Aorta (tissue), 5 donors: ENCODE results near the gene PLA2G4B. TPM values are rescaled to one million over a fixed set of nuclear protein-coding genes. Genes with fewer than 3 reads are reported as not detected.

Experiments used
- ATAC-seq: fragments of 200-7000 bp; cut with Tn5 transposase; one replicate; pipeline ENCODE4 v1.9.1; 2022; ENCODE audit warnings: moderate library complexity; ENCODE audit not compliant: low FRiP score
- DNase-seq, 2 donors: peaks; one replicate each; pipeline ENCODE4 v3.0.0-alpha.2; 2020
- H3K27ac ChIP-seq, 2 donors: one replicate each; pipeline ENCODE4 v1.5.1; 2013; ENCODE audit warnings: low read length in 2 of 2, mild to moderate bottlenecking in 2 of 2, moderate library complexity in 2 of 2, control low read depth in 1 of 2, inconsistent platforms in 1 of 2, low read depth in 1 of 2
- H3K27me3 ChIP-seq, 2 donors: one replicate each; pipeline ENCODE4 v1.6.1; 2013; ENCODE audit warnings: control low read depth in 1 of 2, low read length in 1 of 2, mild to moderate bottlenecking in 1 of 2, moderate library complexity in 1 of 2; ENCODE audit not compliant: insufficient read depth in 2 of 2, control insufficient read depth in 1 of 2
- H3K36me3 ChIP-seq, 2 donors: one replicate each; pipeline ENCODE4 v1.6.1; 2013; ENCODE audit warnings: control low read depth in 1 of 2, low read length in 1 of 2, mild to moderate bottlenecking in 1 of 2; ENCODE audit not compliant: insufficient read depth in 2 of 2, control insufficient read depth in 1 of 2
- H3K4me1 ChIP-seq, 2 donors: one replicate each; pipeline ENCODE4 v1.6.1; 2013; ENCODE audit warnings: low read length in 2 of 2, control low read depth in 1 of 2, mild to moderate bottlenecking in 1 of 2, moderate library complexity in 1 of 2; ENCODE audit not compliant: insufficient read depth in 2 of 2, control insufficient read depth in 1 of 2
- H3K4me3 ChIP-seq, 2 donors: one replicate each; pipeline ENCODE4 v1.5.1; 2013; ENCODE audit warnings: low read length in 2 of 2, control low read depth in 1 of 2, mild to moderate bottlenecking in 1 of 2
- H3K9me3 ChIP-seq: one replicate; pipeline ENCODE4 v1.6.1; 2013; ENCODE audit warnings: mild to moderate bottlenecking, low read length; ENCODE audit not compliant: control insufficient read depth
- WGBS, 2 donors: extraction: QIAGEN DNeasy Blood & Tissue Kit; methylation state at CpG; one replicate each; pipeline ENCODE4 v1.1.7; 2013; 5-methylcytosine and 5-hydroxymethylcytosine counted together
- intact Hi-C, 2 donors: fragments of 100-400 bp; cut with DNase I; formaldehyde crosslinking; loops; one replicate each; pipeline versions ENCODE4 v1.14.2 to v1.15.0; 2022
- polyA plus RNA-seq, 2 donors: library from polyadenylated mRNA; stranded (reverse); fragments of 200-250 nt; gene quantifications; one replicate each; pipeline ENCODE4 v1.2.3, GENCODE V29; 2013
- total RNA-seq, 2 donors: library from RNA; stranded (reverse); fragmentation: NEBNext Ultra II Directional; extraction: Animal tissue kit (Norgen Biotek cat#: 25700); gene quantifications; one replicate each; pipeline ENCODE4 v1.2.1, GENCODE V29; 2021
- donor health status: healthy with polysubstance abuse.
- donor health status: Bipolar disorder and iron deficiency.
- donor health status: DM: no; HTN: no; CAD: no.
- donor health status: DM: no; HTN: no; CAD: no.
- donor health status: DM: yes; HTN: yes; CAD: no.

PLA2G4B gene
- total and polyA plus RNA-seq, 4 donors, result 6.7 to 51.8 (median 12.7) TPM

DNA sequence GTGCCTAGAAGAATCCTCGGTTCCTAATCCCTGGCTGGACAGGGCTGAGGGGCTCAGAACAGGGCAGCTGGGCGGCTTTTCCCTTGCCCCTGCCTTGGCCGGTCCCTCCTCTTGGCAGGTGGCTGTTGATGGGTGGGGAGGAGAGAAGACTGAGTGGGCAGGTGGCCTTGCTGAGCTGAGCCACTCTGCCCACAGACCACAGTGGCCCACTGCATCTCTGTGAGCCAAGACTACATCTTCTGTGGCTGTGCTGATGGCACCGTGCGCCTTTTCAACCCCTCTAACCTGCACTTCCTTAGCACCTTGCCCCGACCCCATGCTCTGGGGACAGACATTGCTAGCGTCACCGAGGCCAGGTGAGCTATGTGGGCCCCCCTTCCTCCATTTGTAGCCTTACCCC is 25.2 kb upstream of the PLA2G4B start:
- DNase-seq (no peak), ATAC-seq (no peak)
- Histone ChIP-seq H3K36me3 (peaks cover 6 to 10% of the 10 kb centered on the region in 2 donors), H3K9me3 (no peaks in the 10 kb centered on the region), H3K4me3 (no peak overlapping the region), H3K27ac (no peak overlapping the region), H3K27me3 (no peaks in the 10 kb centered on the region), H3K4me1 (no peaks in the 10 kb centered on the region)
- intact Hi-C loops, result loop anchor here in 1 of 2 donors (5.0 kb wide), 1 partner anchor 211 kb away; no protein-coding TSS in a partner anchor
- WGBS, 2 donors, result 88 to 93% methylated on average over 8 of the region's 8 CpGs

DNA sequence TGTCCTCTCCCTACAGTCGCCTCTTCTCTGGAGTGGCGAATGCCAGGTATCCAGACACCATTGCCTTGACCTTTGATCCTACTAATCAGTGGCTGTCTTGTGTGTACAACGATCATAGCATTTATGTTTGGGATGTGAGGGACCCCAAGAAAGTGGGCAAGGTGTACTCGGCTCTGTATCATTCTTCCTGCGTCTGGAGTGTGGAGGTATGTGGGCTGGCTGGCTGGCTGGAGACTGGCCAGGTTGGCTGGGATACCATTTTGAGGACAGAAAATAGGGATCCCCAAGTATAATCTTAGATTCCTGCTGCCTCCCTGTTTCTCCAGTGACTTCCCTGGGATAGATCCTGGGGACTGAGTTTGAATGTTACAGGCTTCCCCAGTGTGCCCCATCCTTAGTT is 24.1 kb upstream of the PLA2G4B start:
- Histone ChIP-seq H3K4me3 (no peak overlapping the region), H3K9me3 (no peaks in the 10 kb centered on the region), H3K27me3 (no peaks in the 10 kb centered on the region), H3K36me3 (peaks cover 9 to 10% of the 10 kb centered on the region in 2 donors), H3K27ac (no peak overlapping the region), H3K4me1 (no peaks in the 10 kb centered on the region)
- intact Hi-C loops, result loop anchor here in 1 of 2 donors (5.0 kb wide), 1 partner anchor 212 kb away; no protein-coding TSS in a partner anchor
- ATAC-seq (no peak), DNase-seq (no peak)
- 78 to 81% methylated on average over 5 of the region's 5 CpGs for WGBS, 2 donors

DNA sequence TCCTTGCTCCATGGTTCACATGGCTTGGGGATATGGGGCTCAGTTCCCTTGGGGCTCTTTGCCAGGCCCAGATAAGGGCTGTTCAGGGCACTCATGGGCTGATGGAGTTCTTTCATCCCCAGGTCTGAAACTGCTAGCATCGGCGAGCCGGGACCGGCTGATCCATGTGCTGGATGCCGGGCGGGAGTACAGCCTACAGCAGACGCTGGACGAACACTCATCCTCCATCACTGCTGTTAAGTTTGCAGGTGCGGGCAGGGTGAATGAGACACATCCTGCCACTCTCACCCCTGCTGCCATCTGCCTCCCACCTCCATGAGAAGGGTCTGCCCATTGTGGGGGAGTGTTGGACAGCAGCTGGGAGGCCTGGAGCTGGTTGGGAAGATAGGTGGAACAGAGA is 21.9 kb upstream of the PLA2G4B start:
- Histone ChIP-seq H3K36me3 (peaks cover 9 to 10% of the 10 kb centered on the region in 2 donors), H3K27me3 (no peaks in the 10 kb centered on the region), H3K9me3 (no peaks in the 10 kb centered on the region), H3K4me1 (no peaks in the 10 kb centered on the region), H3K27ac (no peak overlapping the region), H3K4me3 (no peak overlapping the region)
- no peak for ATAC-seq
- DNase-seq, result no peak
- WGBS, 2 donors, result 94% methylated on average over 9 of the region's 9 CpGs
- intact Hi-C loops, result no loop called here

DNA sequence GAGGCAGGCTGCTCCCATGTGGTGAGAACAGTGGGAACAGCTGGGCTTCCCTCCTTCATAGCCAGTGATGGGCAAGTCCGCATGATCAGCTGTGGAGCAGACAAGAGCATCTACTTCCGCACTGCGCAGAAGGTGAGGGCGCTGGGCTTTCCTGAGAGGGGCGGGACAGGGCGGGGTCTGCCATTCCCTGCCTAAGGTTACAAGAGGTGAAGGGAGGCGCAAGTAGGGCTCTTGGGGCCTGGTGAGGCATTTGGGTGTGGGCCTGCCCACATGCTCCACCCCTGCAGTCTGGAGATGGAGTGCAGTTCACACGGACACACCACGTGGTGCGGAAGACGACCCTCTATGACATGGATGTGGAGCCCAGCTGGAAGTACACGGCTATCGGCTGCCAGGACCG is 21.3 kb upstream of the PLA2G4B start:
- 87 to 90% methylated on average over 14 of the region's 14 CpGs for WGBS, 2 donors
- no peak for DNase-seq
- peaks cover 9 to 10% of the 10 kb centered on the region in 2 donors for H3K36me3 ChIP-seq
- no peaks in the 10 kb centered on the region for H3K4me1 ChIP-seq
- no peak for ATAC-seq
- H3K27ac ChIP-seq, result no peak overlapping the region
- no peak overlapping the region for H3K4me3 ChIP-seq
- H3K27me3 ChIP-seq, result no peaks in the 10 kb centered on the region
- no peaks in the 10 kb centered on the region for H3K9me3 ChIP-seq
- intact Hi-C loops, result no loop called here

DNA sequence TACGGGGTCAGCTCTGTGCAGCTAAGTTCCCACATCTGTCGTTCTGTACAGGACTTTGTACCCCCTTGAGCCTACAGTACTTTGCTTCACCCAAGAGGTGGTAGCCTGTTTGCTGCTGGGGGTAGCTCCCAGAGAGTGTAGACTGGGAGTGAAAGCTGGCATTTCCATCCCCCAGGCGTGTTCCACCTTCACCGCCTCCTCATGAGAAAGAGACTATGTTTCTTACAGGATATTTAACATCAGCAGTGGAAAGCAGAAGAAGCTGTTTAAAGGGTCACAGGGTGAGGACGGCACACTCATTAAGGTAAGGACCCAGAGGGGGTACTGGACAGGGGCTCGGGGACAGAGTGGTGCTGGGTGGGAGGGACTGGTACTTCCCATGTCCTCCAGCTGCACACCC is 20.9 kb upstream of the PLA2G4B start:
- ATAC-seq, result no peak
- Histone ChIP-seq H3K27ac (no peak overlapping the region), H3K36me3 (peaks cover 6 to 10% of the 10 kb centered on the region in 2 donors), H3K4me1 (no peaks in the 10 kb centered on the region), H3K9me3 (no peaks in the 10 kb centered on the region), H3K27me3 (no peaks in the 10 kb centered on the region), H3K4me3 (no peak overlapping the region)
- DNase-seq, result no peak
- 84 to 94% methylated on average over 6 of the region's 6 CpGs for WGBS, 2 donors
- intact Hi-C loops, result no loop called here

DNA sequence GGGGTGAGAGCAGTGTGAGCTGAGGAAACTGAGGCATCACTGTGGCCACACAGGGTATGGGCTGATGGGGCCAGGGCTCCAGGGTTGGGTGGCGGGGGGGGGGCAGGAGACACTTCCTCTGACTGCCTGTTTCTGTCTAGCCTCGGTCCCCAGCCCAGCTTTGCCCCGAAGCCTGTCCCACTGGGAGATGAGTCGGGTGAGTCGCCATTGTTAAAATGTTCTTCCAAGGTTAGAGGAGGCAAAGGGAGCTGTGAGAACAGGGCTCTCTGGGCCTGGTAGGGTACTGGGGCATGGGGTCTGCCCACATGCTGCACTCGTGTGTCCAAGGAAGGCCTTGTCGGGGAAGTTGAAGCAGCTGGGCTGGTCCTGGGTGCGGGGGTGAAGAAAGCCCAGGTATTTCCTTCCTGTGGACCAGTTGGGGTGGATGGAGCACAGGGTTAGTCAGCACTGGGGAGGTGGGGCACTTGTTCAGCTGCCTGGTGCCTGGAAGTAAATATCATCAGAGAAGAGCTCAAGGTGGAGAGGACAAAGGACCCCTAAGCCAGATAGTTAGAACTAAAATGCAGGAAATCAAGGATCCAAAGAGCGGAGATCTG is 19.1 kb upstream of the PLA2G4B start:
- Histone ChIP-seq H3K4me1 (no peaks in the 10 kb centered on the region), H3K36me3 (peaks cover 3 to 5% of the 10 kb centered on the region in 2 donors), H3K4me3 (no peak overlapping the region), H3K9me3 (no peaks in the 10 kb centered on the region), H3K27ac (no peak overlapping the region), H3K27me3 (no peaks in the 10 kb centered on the region)
- WGBS, 2 donors, result 89 to 92% methylated on average over 9 of the region's 9 CpGs
- DNase-seq (no peak), ATAC-seq (no peak)
- intact Hi-C loops, result no loop called here

DNA sequence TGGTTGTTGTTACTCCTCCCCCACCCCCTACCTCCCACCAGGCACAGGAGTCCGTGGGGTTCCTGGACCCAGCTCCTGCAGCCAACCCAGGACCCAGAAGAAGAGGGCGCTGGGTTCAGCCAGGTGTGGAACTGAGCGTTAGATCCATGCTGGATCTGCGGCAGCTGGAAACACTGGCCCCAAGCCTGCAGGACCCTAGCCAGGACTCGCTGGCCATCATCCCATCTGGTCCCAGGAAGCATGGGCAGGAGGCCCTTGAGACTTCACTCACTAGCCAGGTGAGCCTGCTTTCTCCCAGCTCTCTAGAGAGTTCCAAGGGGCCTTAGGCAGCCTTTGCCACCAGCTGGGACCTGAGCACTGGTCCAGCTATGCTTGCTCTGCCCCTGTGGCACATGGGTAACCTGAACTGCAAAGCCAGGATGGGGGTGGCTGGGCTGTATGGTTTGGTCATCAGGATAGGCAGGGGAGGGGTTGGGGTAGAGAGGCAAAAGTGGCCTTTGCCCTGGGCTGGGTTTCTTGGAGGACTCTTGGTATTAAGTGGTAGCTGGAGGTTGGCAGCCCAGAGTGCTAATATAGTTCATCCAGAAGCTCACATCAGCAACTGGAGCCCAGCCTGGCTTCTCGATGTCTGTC is 17.7 kb upstream of the PLA2G4B start:
- no peak overlapping the region for H3K4me3 ChIP-seq
- H3K4me1 ChIP-seq, result no peaks in the 10 kb centered on the region
- ATAC-seq (no peak), DNase-seq (peak in 1 of 2 donors; percentile 25)
- 41 to 49% methylated on average over 6 of the region's 6 CpGs for WGBS, 2 donors
- no peaks in the 10 kb centered on the region for H3K9me3 ChIP-seq
- peaks cover 3 to 5% of the 10 kb centered on the region in 2 donors for H3K36me3 ChIP-seq
- intact Hi-C loops, result no loop called here
- H3K27ac ChIP-seq, result no peak overlapping the region
- no peaks in the 10 kb centered on the region for H3K27me3 ChIP-seq

DNA sequence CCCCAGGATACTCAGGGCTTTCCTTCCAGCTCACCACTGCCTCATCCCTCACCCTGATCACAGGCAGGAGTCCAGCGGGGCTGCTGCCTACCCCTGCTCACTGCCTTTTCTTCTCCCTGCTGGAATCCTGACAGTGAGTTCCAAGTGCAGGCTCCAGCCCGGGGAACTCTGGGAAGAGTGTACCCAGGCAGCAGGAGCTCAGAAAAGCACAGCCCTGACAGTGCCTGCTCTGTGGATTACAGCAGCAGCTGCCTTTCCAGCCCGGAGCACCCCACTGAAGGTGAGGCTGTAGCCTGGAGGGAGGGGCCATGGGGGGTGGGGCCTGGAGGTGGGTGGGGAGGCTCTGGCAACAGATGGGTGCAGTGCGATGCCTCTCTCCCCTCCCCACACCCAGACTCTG is 16.8 kb upstream of the PLA2G4B start:
- Histone ChIP-seq H3K27ac (no peak overlapping the region), H3K36me3 (peaks cover 3 to 4% of the 10 kb centered on the region in 2 donors), H3K9me3 (no peaks in the 10 kb centered on the region), H3K4me3 (no peak overlapping the region), H3K4me1 (no peaks in the 10 kb centered on the region), H3K27me3 (no peaks in the 10 kb centered on the region)
- intact Hi-C loops, result no loop called here
- WGBS, 2 donors, result 83 to 87% methylated on average over 4 of the region's 4 CpGs
- ATAC-seq, result no peak
- DNase-seq, result no peak

DNA sequence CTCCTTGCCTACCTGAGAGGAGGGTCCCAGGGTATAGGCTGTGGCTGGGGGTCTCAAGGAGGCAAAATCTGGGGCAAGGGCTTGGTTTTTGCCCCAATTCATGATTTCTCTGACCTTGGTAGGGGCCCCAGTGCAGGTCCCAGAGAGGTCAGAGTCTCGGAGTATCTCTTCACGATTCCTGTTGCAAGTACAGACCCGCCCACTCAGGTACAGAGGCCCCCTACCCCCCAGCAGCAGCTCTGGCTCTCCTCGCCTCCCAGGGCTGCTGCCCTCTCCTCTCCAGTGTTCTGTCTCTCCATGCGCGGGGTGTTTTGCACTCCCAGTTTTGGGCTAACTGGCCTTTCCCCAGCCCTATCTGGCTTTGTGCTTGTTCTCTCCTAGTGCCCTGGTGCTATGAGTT is 16.2 kb upstream of the PLA2G4B start:
- ATAC-seq (no peak), DNase-seq (no peak)
- 92% methylated on average over 6 of the region's 6 CpGs for WGBS, 2 donors
- H3K4me1 ChIP-seq, result no peaks in the 10 kb centered on the region
- H3K9me3 ChIP-seq, result no peaks in the 10 kb centered on the region
- H3K27me3 ChIP-seq, result no peaks in the 10 kb centered on the region
- no peak overlapping the region for H3K4me3 ChIP-seq
- intact Hi-C loops, result no loop called here
- peaks cover 3% of the 10 kb centered on the region in 2 donors for H3K36me3 ChIP-seq
- no peak overlapping the region for H3K27ac ChIP-seq
